Esophagus squamous epithelium (tissue), 4 donors: Measurements from ENCODE around the gene FGGY.

ENCODE experiments used
- POLR2A ChIP-seq, 4 donors: fragments of 450-650 bp; IDR thresholded peaks; one replicate each; pipeline ENCODE4 v1.6.1; 2017; ENCODE audit warnings: antibody characterized with exemption in 4 of 4, mild to moderate bottlenecking in 4 of 4, moderate library complexity in 3 of 4
- TF ChIP-seq, protein P1 (sequence below), 6 experiments: fragments of 450-650 bp in 4 of 6; fragments of 200-600 bp in 2 of 6; sonication (generic) in 2 of 6; IDR thresholded peaks; one replicate each; pipeline ENCODE4 v1.5.1; 2016 to 2019; ENCODE audit warnings: antibody characterized with exemption in 6 of 6, mild to moderate bottlenecking in 4 of 6, moderate library complexity in 4 of 6

DNA sequence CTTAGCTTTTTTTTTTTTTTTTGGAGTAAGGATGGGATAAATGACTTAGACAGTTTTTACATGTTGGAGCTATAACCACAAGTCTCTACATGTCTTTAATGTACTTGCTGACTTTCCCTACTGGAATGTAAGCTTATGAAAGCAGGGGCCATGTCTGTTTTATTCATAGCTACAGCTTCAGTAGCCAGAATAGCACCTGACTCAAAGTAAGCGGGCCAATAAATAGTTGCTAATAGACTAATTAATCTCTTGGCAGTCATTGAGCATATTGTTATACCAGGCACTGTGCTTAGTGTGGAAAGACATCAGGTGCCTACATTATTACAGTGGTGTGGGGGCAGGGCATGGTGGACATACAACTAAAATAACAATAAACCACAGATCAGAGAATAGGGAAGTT lies 433.4 kb downstream of the FGGY start:
- TF ChIP-seq, protein P1, sequence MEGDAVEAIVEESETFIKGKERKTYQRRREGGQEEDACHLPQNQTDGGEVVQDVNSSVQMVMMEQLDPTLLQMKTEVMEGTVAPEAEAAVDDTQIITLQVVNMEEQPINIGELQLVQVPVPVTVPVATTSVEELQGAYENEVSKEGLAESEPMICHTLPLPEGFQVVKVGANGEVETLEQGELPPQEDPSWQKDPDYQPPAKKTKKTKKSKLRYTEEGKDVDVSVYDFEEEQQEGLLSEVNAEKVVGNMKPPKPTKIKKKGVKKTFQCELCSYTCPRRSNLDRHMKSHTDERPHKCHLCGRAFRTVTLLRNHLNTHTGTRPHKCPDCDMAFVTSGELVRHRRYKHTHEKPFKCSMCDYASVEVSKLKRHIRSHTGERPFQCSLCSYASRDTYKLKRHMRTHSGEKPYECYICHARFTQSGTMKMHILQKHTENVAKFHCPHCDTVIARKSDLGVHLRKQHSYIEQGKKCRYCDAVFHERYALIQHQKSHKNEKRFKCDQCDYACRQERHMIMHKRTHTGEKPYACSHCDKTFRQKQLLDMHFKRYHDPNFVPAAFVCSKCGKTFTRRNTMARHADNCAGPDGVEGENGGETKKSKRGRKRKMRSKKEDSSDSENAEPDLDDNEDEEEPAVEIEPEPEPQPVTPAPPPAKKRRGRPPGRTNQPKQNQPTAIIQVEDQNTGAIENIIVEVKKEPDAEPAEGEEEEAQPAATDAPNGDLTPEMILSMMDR (IDR thresholded peaks at IDR 0.05): no peak
- TF ChIP-seq POLR2A (IDR thresholded peaks at IDR 0.05): no peak
